ENCODE results near the gene CNGA4. TPM values are rescaled to one million over a fixed set of nuclear protein-coding genes. Genes with fewer than 3 reads are reported as not detected.

Gene CNGA4
- total and polyA plus RNA-seq, 2 of the 13 experiments (the other 11 are each of a cell fraction or from before 2014, with no cell fraction given), result 0.03 TPM; not detected in 1

GRCh38 chr11:6225896-6226295 is 13.0 kb upstream of the CNGA4 start:
- Histone ChIP-seq H3K4me2 (ENCODE audit: low read depth, low read length) (no peak overlapping the region), H3K27me3 (ENCODE audit: control insufficient read depth in 1 of 2, insufficient read depth in 2 of 2, low read length in 2 of 2) (no peaks in the 10 kb centered on the region), H3K9me3 (ENCODE audit: low read length) (no peaks in the 10 kb centered on the region), H3K4me1 (ENCODE audit: insufficient read depth, low read length) (peaks cover 19% of the 10 kb centered on the region), H3K36me3 (replicated peaks in 1 of 2; ENCODE audit: control insufficient read depth in 1 of 2, insufficient read depth in 2 of 2, low read length in 2 of 2) (peaks cover 10 to 30% of the 10 kb centered on the region in 2 experiments), H3K27ac (ENCODE audit: extremely low read length, insufficient read depth, low read length) (no peak overlapping the region), H4K20me1 (ENCODE audit: insufficient read depth, low read length) (no peaks in the 10 kb centered on the region), H3K4me3 (replicated peaks in 1 of 3; ENCODE audit: insufficient read depth in 1 of 3, low read depth in 2 of 3, low read length in 3 of 3) (no peak overlapping the region), H3K9ac (ENCODE audit: insufficient read depth, low read depth, low read length) (no peak overlapping the region), H2AFZ (ENCODE audit: low read length) (no peak overlapping the region), H3K79me2 (ENCODE audit: insufficient read depth, low read length) (peaks cover 26% of the 10 kb centered on the region)
- intact Hi-C loops (cut with micrococcal nuclease; ENCODE audit: unreplicated experiment), result no loop called here
- TF ChIP-seq ZNF501 (CRISPR knock-in tag; IDR thresholded peaks at IDR 0.05) (no peak), FOSL1 (CRISPR knock-in tag; IDR thresholded peaks at IDR 0.05; ENCODE audit: borderline replicate concordance) (no peak), UBTF (CRISPR knock-in tag; IDR thresholded peaks at IDR 0.05) (no peak), KLF16 (CRISPR knock-in tag; IDR thresholded peaks at IDR 0.05) (no peak), AKNA (CRISPR knock-in tag; IDR thresholded peaks at IDR 0.05; ENCODE audit: borderline replicate concordance) (no peak), ZFP37 (CRISPR knock-in tag; IDR thresholded peaks at IDR 0.05; ENCODE audit: borderline replicate concordance) (no peak)
- DNase-seq (ENCODE audit: low spot score) (no peak), FAIRE-seq (no peak), ATAC-seq (no peak)
- in situ Hi-C loops (cut with HindIII; ENCODE audit: extremely low pct_ligation_motif_present, low pct_unique_long_range_greater_than_20kb), result no loop called here
- ChIA-PET CTCF (ENCODE audit: low intra/inter-chr PET ratio, low total read pairs) (no interaction called here), POLR2A (no interaction called here)
- 100% methylated on average over 2 of the region's 2 CpGs for whole genome bisulfite sequencing (ENCODE audit: low lambda C conversion rate)
- BruUV-seq (replicated peaks), result no TSS peak
